Stromal cell of bone marrow (primary cell): ENCODE measurements around the gene NLK.
"Not testable (repeated sequence)": the region's sequence is repeated elsewhere in the genome, so short reads cannot be mapped to it uniquely, and the experiment has no call there.

Source experiments
- DNase-seq: peaks from one replicate; pipeline ENCODE4 v3.0.0-alpha.2; 2012; ENCODE audit warnings: low read depth

NLK gene

GRCh38 chr17:28072936-28073533 lies 30.6 kb downstream of the NLK start:
- no peak for DNase-seq

GRCh38 chr17:28074010-28074409 lies 31.5 kb downstream of the NLK start:
- no peak for DNase-seq

DNA sequence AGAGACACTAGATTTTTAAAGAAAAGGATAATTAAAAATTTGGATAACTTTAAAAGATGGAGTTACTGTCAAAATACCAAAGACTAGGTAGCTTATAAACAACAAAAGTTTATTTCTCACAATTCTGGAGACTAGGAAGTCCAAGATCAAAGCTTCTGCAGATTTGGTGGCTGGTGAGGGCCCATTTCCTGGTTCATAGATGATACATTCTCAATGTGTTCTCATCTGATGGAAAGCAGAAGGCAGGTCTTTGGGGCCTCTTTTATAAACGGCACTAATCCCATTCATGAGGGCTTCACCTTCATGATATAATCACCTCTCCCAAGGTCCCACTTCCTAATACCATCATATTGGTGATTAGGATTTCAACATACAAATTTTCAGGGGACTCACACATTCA lies 33.7 kb downstream of the NLK start:
- DNase-seq = no peak

DNA sequence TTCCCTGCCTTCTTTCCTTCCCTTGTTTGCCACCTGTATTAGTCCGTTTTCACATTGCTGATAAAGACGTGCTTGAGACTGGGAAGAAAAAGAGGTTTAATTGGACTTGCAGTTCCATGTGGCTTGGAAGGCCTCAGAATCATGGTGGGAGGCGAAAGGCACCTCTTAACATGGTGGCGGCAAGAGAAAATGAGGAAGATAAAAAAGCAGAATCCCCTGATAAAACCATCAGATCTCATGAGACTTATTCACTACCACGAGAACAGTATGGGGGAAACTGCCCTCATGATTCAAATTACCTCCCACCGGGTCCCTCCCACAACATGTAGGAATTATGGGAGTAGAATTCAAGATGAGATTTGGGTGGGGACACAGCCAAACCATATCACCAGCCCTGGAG lies 34.7 kb downstream of the NLK start:
- DNase-seq = not testable (repeated sequence)

DNA sequence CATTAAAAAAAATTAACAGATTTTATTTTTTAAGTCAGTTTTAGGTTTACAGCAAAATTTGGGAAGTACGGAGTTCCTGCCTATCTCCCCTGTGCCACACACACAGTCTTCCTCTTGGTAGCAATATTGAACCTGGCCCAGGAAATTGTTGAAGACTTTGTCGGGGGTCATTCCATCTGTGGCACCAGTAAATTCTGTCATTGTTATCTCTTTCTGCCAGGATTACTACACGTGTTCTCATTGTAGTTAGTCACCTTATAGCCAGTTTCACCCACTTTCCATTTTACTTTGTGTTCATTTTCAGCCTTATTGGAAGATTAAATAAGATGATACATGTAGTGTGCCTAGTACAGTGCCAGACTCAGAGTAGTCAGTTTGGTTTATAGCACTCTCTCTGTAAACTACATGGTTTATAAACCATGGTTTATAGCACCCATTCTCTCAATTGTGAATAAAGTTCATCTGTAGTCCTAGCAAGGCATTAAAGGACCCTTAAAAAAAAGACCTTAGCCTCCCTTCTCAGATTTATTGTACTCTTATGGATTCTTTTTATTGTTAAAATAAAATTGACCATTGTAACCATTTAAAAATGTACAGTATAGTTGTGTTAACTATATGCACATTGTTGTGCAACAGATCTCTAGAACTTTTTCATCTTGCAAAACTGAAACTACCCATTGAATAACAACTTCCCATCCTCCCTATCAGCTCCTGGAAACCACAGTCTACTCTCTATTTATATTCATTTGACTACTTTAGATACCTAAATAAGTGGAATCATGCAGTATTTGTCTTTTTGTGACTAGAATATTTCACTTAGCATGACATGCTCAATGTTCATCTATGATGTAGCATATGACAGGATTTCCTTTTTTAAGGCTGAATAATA lies 36.1 kb downstream of the NLK start:
- DNase-seq = no peak

DNA sequence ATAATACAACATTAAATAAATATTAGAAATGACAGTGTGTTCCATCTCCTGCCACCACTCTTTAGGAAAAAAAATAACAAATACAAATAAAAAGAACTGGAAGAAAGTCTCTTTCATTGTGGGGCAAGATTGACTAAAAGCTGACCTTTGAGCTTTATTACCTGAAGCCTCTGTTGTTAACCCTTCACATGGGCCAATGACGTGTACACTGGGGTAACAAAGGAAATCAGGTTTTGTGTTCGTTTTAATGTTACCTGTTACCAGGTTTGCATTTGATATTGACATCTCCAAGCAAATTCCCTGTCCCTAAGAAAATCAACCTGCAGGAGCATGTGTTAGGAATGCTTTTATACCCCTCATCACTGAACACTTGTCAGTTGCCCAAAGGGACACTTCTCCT lies 39.0 kb downstream of the NLK start:
- no peak for DNase-seq

GRCh38 chr17:28085766-28086165 lies 43.3 kb downstream of the NLK start:
- DNase-seq = no peak

DNA sequence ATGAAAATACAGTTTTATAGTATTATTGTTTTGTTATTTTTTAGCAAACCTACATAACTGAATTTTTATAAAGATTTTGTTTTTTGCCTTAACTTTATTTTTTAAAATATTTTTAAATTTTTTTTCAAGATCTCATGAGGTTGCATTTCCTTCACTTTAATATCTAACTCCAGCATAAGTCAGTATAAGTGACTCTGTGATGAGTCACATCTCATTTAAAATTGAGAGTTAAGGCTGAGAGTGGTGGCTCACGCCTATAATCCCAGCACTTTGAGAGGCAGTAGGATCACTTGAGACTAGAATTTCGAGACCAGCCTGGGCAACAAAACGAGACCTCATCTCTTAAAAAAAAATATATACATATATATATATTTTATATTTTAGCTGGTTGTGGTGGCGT lies 44.0 kb downstream of the NLK start:
- peak; percentile 8 for DNase-seq

GRCh38 chr17:28087743-28088142 lies 45.3 kb downstream of the NLK start:
- no peak for DNase-seq

DNA sequence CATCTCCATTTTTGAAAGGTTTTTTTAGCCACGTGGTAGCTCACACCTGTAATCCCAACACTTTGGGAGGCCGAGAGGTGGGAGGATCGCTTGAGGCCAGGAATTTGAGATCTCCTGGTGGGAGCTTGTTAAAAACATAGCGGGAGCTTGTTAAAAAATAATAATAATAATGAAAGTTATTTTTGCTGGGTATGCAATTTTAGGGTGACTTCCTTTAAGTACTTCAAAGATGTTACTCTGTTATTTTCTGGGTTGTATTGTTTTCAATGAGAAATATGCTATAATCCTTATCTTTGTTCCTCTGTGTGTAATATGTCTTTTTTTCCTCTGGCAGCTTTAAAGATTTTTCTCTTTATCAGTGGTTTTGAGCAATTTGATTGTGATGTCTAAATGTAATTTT lies 48.1 kb downstream of the NLK start:
- no peak for DNase-seq

DNA sequence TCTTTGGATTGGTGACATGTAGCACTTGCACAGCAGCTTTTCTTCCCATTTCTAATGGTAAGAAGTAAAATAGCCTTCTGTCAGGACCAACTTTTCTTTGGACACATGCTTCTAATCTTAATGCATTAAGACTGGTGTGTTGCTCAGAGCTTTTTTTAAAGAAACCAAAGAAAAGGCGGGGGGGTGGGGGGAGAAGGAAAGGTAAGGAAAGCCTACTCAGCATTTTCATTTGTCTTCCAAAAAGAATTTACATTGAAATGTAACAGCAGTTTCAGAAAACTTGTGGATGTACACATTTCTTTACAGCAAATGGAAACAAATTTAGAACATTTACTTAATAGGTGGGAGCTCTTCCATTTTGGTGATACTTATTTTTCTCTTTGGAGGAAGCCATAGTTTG lies 49.6 kb downstream of the NLK start:
- DNase-seq = no peak

DNA sequence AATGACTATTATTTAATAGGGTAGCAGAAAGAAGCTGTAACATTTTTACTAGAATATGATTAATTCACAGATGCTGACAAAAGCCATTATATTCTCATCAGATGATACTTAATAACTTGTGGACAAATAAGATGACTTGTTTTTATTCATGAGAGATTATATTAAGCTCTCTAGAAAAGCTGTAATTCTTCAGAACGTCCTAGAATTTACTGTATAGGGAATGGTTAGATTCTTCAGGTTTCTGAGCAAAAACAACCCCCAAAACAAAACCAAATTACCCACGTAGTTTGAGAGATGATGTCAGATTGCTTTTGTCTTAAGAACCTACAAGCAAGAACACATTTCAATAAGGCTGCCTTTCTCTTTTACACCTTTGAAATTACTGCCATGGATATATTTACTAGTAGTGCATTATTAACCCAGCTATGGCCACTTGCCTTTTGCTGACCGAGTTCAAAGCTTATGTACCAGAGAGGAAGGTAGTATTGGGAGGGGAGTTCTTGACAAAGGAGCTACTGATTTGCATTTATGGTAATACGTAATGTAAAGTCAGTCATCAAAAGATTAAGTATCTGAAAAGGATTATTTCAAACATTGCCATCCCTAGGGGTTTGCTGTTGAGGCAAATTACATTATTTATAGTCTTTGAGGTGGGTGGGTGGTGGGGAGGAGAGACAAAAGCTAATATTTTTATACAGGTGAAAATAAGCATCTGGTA lies 51.7 kb downstream of the NLK start:
- no peak for DNase-seq

DNA sequence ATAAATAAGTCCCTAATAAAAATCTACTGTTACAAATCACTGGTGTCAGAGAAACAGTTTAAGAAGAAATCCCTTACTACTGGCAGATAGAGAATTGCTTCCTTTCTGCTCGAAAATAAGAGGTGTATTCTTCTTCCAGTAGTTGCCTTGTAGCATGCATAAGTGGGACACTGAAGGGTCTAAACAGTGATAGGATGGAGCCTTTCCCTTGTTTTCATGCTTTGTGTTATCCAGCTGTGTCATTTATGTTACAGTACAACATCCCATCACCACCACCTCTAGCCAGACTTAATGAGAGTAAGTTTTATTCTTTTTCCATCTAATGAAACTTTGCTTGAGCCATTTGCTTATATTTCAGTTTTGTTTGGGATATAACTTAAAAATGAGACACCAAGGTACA lies 54.3 kb downstream of the NLK start:
- DNase-seq = no peak

DNA sequence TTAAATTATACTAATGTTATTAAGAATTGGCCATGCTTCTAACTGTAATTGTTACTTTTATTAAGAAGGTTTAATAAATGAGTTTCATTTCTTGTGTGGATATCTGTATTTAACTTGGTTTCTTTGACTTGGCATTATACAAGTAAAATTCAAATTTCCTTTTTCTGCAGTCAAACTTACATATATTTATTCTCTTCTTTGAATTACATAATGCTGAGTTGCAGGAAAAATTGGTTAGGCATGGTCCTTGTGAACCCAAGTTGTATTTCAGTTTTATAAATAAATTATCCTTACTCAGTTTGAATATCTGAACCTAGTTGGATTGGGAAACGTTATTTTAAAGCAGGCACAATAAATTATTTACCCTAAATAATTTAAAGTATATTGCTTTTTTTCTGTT lies 54.8 kb downstream of the NLK start:
- no peak for DNase-seq

GRCh38 chr17:28097901-28098300 lies 55.4 kb downstream of the NLK start:
- no peak for DNase-seq

- not testable (repeated sequence) for DNase-seq
Observed at GRCh38 chr17:28098591-28098990, 56.1 kb downstream of the NLK start.

- no peak for DNase-seq
Observed at GRCh38 chr17:28100251-28100650, 57.8 kb downstream of the NLK start.

DNA sequence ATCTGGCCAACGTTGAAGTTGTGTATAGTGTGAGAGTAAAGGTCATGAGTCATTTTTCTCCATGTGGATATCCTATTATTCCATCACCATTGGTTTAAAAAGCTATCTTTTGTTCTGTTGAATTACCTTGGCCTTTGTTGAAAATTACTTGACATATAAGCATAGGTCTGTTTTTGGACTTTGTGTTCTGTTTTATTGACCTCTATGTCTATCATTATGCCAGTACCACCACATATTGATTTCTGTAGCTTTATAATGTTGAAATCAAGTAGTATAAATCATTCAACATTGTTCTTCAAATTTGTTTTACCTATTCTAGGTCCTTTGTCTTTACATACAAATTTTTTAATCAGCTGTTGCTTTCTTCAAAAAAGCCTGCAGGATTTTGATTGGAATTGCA lies 58.5 kb downstream of the NLK start:
- no peak for DNase-seq

DNA sequence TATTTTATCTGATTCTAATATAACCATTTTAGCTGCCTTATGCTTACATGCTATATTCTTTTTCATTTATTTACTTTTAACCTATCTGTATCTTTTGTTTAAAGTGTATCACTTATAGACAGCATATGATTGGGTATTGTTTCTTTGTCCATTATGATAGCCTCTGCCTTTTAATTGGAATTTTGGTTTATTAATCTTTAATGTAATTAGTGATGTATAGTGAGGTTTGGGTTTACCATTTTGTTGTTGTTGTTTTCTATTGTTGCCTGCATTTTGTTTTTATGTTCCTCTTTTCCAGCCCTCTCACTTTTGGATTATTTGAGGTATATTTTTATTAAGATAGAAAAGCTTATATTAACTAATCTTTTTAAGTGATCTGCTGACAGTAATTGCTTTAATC lies 59.4 kb downstream of the NLK start:
- DNase-seq = no peak

DNA sequence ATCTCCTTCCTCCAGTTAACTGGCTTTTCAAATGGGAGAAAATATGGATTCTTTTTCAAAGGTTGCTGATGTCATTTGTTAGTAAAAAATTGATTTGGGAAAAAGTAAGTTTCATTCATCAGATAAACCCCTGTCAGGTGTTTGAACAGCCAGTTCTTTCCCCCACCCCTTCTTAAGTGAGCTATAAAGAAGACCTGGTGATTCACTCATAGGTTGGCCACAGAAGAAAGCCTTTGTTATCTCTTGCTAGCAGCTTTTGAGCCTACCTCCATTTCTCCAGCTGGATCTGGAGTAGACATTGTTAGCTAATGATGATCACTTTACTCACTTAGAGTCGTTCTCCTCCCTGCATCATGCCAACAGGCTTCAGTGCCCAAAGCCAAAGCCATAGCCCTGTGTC lies 63.0 kb downstream of the NLK start:
- DNase-seq = no peak

GRCh38 chr17:28110184-28110583 lies 67.7 kb downstream of the NLK start:
- DNase-seq = no peak

- DNase-seq = no peak
Observed at GRCh38 chr17:28112181-28112580, 69.7 kb downstream of the NLK start.

DNA sequence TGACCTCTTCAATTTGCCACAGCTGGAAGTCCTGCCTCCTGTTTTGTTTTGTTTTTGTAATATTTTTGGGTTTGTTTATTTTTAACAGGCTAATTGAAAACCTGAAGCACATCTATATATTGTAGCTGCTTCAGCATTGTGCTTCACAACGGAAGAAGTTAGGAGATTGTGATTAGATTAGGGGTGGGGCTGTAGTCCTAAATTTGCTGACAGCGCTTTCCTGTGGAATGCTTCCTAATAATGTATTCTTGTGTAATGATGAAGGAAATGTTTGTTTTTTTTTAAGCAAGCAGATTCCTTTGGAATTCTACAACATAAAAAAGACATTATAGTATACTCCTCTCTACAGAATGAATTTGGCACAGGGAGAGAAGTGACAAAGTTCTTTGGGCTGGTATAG lies 70.1 kb downstream of the NLK start:
- no peak for DNase-seq
